GM19372 (cell line): ENCODE data around the gene SH3RF3.
"Not testable (repeated sequence)": the region's sequence is repeated elsewhere in the genome, so short reads cannot be mapped to it uniquely, and the experiment has no call there.

Source experiments
- ATAC-seq: cut with Tn5 transposase; IDR thresholded peaks from one replicate; pipeline ENCODE4 v1.9.1; 2021; ENCODE audit warnings: mild to moderate bottlenecking, low read depth, moderate library complexity; ENCODE audit not compliant: unreplicated experiment

The SH3RF3 gene

DNA sequence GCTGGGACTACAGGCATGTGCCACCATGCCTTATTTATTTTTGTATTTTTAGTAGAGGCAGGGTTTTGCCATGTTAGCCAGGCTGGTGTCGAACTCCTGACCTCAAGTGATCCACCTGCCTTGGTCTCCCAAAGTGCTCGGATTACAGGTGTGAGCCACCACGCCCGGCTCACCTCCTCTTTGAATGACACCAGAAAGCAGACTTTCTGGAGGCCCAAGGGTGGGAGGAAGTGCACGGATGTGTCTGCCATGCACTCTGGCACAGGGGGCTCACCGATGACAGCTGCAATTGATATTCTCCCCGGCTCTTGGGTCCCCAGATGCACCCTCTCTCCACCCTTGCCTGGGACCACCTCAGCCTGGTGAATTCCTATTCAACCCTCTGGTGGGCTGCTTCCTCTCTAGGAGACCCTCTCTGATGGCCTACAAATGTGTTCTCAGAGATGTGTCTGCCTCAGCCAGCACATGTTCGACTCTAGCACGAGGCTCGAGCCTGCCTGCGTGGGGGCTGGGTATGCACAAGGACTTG is 397.5 kb downstream of the SH3RF3 start:
- ATAC-seq, result no peak

DNA sequence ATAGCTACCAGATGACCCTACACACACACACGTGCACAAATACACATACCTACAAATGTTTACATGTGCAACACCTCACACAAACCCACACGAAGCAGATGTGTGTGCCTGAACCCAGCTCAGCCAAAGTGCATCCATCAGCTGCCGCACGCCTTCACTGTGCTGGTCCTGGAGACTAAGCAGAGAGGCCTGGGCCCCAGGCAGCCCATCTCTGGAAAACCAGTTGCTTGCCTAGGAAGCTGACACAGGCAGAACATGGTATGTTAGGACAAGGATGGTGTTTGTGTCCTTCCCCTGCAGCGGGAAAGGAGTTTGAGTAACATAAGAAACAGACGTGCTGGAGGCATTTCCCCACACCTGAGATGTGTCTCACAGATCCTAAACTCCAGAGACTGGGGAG is 398.1 kb downstream of the SH3RF3 start:
- ATAC-seq, result no peak

- no peak for ATAC-seq
Observed at GRCh38 chr2:109527846-109528705, 399.1 kb downstream of the SH3RF3 start.

- no peak for ATAC-seq
Observed at GRCh38 chr2:109528811-109529501, 400.0 kb downstream of the SH3RF3 start.

DNA sequence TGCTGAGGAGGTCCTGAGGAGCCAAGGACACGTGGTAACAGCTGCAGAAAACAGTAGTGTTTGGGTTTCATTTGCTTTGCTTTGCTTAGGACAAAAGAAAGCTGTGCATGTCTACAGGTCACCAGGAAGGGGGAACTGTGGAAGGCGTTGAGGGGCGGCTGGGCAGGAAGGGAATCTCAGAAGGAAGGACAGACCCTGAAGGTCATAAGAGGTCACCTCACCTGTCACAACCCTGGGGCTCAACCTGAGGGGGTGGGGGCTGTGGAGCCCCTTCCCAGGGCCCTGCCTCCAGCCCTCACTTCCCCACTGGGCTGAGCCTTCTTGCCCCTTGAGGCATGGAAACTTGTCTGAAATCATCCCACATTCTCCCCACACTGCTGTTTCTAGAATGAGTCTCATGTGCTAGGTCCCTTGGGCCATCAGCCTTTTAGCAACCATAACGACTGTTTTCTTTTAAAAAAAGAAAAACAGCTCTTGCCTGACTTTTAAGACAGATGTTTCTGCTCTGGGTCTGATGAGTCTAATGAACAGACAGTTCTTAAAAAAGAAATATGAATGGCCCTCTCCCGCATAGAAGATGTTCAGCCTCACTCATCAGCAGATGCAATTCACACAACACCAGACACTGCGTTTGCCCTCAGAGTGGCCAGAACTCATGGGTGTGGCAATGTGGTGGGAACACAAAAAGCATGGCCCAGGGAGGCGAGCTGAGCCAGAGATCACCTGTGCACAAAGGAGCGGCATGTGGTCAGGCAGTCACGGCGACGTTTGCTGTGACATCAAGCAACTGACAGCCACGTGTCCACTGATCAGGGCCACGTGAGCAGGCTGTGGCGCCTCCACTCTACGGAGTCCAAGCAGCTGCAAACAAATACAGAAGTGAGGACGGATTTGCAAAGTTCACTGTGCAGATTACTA is 400.8 kb downstream of the SH3RF3 start:
- ATAC-seq, result no peak

DNA sequence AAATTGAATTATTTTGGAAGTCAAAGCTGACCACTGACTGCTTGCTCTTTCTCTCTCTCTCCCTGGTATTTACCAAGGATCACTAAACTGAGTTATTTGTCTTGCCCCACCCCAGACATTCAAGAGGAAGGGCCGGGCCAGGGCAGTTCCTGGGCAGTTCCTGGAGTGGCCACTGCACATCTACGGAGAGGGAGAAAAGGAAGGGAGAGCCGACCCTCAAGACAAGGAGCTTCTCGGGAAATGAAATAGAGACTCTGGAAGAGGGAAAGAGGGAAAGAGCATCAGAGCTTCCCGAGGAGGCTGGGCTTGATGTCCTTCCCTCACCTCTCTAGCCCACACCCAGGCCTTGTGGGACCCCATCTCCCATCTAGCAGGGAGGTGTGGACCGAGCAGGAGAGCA is 401.7 kb downstream of the SH3RF3 start:
- no peak for ATAC-seq

- ATAC-seq, result no peak
Observed at GRCh38 chr2:109531221-109531620, 402.2 kb downstream of the SH3RF3 start.

DNA sequence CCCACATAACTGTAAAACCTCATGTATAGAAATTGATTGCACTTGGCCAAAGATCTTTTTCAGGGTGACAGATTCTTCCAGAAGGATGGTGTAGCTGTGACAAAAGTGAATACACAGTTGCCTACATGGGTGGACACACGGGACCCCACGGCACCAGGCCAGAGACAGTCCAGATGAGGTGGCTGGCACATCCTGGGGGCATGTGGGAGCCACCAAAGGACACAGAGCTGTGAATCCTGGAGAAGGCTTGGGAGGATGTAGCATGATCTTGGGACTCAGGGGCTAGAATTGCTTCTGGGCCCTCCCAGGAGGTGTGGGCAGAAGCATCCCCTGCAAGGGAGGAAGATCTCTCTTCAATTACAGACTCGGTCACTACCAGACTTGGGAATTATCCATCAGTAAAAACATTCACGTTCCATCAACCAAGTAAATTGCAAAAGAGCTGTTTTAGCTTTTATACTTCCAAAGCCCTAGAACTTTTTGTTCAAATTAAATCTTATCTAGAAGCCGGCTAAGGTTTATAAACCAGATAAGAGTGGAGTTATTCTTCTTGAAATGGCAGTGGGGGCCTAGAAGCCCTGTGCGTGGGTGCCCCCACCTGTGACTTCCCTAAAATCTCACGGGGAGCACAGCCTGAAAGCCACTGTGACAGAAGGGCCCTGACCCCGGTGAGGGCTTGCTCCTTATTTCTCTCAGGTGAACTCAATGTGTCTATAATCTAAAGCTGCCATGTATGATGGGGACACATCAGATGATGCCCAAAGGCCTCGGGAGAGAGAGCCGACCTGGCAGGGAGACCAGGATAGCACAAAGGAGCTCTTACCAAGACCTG is 403.1 kb downstream of the SH3RF3 start:
- ATAC-seq, result no peak

- ATAC-seq, result no peak
Observed at GRCh38 chr2:109532728-109533076, 403.7 kb downstream of the SH3RF3 start.

DNA sequence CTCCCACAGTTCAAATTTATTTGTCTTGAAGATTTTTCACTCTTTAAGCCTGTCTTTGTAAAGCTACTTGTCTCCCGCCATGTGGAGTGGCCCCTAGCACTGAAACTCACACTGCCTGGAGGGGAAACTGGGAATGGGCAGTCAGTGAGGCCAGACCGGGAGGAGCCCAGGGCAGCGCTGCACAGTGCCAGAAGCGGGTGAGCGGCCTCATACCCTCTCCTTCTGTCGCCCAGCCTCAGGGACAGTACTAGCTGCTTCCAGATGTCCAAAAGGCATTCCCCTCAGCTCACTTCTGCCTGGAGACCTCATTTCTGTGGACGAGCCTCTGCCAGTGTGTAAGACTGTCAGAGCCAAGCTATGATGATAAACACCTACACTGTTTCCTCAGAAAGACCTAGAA is 404.8 kb downstream of the SH3RF3 start:
- ATAC-seq, result no peak

DNA sequence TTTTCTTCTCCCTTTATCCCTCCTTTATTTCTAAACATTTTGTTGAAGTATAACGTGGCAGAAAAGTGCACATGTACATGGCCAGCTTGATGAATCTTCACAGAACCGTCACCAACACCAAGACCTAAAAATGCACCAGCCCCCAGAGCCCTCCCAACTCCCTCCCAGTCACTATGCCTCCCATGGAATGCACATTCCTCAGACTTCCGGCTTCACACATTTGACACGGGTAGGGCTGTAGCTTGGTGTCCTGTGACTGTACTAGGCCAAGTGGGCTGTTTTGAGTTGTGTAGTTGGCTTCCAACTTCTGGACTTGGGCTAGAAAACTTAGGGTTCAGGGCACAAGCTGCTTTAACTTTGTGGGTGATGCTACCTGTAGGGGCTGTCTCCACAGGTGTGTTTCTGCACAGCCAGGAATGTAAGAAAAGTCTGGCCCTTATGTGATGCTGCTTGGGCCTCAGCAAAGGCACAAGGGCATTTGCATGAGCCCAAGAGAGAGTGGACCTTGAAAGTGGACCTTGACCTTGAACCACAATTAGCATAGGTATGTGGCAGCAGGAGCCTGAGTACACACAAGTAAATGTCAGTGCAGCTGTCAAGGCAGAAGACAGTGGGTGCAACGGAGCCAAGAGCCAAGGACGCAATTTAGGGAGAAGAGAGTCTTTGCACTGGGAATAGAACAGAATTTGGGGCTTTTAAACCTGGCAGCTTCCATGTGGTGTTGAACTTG is 406.4 kb downstream of the SH3RF3 start:
- ATAC-seq, result no peak

DNA sequence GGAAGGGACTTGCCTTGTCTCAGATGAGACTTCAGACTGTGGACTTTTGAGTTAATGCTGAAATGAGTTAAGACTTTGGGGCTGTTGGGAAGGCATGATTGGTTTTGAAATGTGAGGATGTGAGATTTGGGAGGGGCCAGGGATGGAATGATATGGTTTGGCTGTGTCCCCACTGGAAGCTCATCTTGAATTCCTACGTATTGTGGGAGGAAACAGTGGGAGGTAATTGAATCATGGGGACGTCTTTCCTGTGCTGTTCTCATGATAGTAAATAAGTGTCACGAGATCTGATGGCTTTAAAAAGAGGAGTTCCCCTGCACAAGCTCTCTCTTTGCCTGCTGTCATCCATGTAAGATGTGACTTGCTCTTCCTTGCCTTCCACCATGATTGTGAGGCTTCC is 407.6 kb downstream of the SH3RF3 start:
- ATAC-seq, result not testable (repeated sequence)

DNA sequence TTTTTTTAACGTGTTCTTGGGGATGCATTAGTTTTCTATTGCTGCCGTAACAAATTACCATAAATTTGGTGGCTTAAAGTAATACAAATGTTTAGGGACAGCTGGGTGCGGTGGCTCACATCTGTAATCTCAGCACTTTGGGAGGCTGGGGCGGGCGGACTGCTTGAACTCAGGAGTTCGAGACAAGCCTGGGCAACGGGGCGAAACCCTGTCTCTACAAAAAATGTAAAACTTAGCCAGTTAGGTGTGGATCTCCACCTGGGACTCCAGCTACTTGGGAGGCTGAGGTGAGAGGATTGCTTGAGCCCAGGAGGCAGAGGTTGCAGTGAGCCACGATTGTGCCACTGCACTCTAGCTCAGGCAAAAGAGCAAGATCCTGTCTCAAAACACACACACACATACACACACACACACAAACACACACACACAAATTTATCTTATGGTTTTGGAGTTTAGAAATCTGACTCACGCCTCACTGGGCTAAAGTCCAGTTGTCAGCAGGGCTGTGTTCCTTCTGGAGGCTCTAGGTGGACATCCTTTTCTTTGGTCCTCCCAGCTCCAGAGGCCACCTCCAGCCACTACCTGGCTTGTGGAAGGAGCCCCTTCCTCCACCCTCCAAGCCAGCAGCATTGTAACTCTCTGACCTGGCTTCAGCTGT is 408.7 kb downstream of the SH3RF3 start:
- no peak for ATAC-seq

GRCh38 chr2:109538546-109538945 is 409.5 kb downstream of the SH3RF3 start:
- no peak for ATAC-seq

DNA sequence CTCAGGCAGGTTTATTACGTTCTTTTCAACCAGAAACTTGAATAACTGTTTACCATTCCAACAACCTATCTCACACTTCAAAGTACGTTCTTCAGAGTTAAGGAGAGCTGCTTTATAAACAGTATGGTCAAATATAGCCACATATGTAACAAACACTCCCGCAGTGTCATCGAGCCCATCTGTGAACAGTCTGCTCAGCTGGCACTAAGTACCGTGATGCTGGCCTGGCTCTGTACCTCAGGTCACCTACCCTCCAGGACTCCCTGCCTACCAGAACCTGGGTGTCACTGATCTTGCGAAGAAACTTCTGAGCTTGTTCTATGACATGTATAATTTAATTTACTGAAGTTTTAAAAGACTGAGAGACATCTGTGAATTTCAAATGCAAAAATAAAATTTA is 413.4 kb downstream of the SH3RF3 start:
- no peak for ATAC-seq

- ATAC-seq, result peak; percentile 76
Observed at GRCh38 chr2:109545828-109546713, 417.1 kb downstream of the SH3RF3 start.

GRCh38 chr2:109547280-109547679 is 418.3 kb downstream of the SH3RF3 start:
- ATAC-seq, result no peak
